ENCODE data around the gene ZFP36L1.

Gene ZFP36L1

GRCh38 chr14:68816183-68816942 is 23.5 kb upstream of the ZFP36L1 start:
- peak; percentile 88 to 89 for DNase-seq

GRCh38 chr14:68815298-68816182 is 22.7 kb upstream of the ZFP36L1 start:
- DNase-seq: peak in 1 of 2 donors; percentile 24

- DNase-seq: peak in 1 of 2 donors; percentile 11
These were observed 21.9 kb upstream of the ZFP36L1 start for GRCh38 chr14:68814539-68815297.

GRCh38 chr14:68814238-68814538 is 21.3 kb upstream of the ZFP36L1 start:
- DNase-seq: no peak

GRCh38 chr14:68813318-68813838 is 20.5 kb upstream of the ZFP36L1 start:
- no peak for DNase-seq

GRCh38 chr14:68811171-68811570 is 18.3 kb upstream of the ZFP36L1 start:
- no peak for DNase-seq

GRCh38 chr14:68810173-68811153 is 17.6 kb upstream of the ZFP36L1 start:
- no peak for DNase-seq

- no peak for DNase-seq
These were observed 16.7 kb upstream of the ZFP36L1 start for GRCh38 chr14:68809524-68809923.

GRCh38 chr14:68808696-68809480 is 16.0 kb upstream of the ZFP36L1 start:
- DNase-seq: no peak

- no peak for DNase-seq
These were observed 15.1 kb upstream of the ZFP36L1 start for GRCh38 chr14:68807987-68808386.

GRCh38 chr14:68807148-68807600 is 14.3 kb upstream of the ZFP36L1 start:
- peak; percentile 76 to 77 for DNase-seq

GRCh38 chr14:68806526-68807147 is 13.8 kb upstream of the ZFP36L1 start:
- peak; percentile 54 to 64 for DNase-seq

GRCh38 chr14:68805414-68805813 is 12.5 kb upstream of the ZFP36L1 start:
- no peak for DNase-seq

- DNase-seq: no peak
These were observed 8.8 kb upstream of the ZFP36L1 start for GRCh38 chr14:68801631-68802030.

GRCh38 chr14:68800953-68801352 is 8.1 kb upstream of the ZFP36L1 start:
- no peak for DNase-seq

- no peak for DNase-seq
These were observed 7.5 kb upstream of the ZFP36L1 start for GRCh38 chr14:68800390-68800789.

- no peak for DNase-seq
These were observed 5.8 kb upstream of the ZFP36L1 start for GRCh38 chr14:68798621-68799020.

GRCh38 chr14:68797121-68797670 is 4.3 kb upstream of the ZFP36L1 start:
- DNase-seq: no peak

- no peak for DNase-seq
These were observed 3.7 kb upstream of the ZFP36L1 start for GRCh38 chr14:68796418-68797101.
